HepG2 (cell line): Measurements from ENCODE around the gene SH3D21. TPM values are rescaled to one million over a fixed set of nuclear protein-coding genes. Genes with fewer than 3 reads are reported as not detected.
A peak's percentile ranks its signal among the peaks of the same experiment; 100 is the strongest.

Source experiments
- ATAC-seq: fragments of 200-7000 bp; cut with Tn5 transposase; 3 replicates; pipeline ENCODE4 v1.9.1; 2020; ENCODE audit warnings: mild to moderate bottlenecking, moderate library complexity
- BruUV-seq: library from RNA; stranded (reverse); fragments of 400-500 nt; replicated peaks from 2 replicates; lab custom pipeline; 2021; lab: Mats Ljungman, UMichigan
- CTCF ChIA-PET: fragments of 300-600 bp; formaldehyde crosslinking; extraction: SDS; loops from one replicate; lab custom pipeline; 2021; ENCODE audit warnings: low total read pairs, inconsistent platforms, low intra/inter-chr PET ratio; lab: Yijun Ruan, JAX
- POLR2A ChIA-PET: fragments of 350-600 bp; sonication (Branson Sonifier 250); formaldehyde crosslinking; loops from one replicate; lab custom pipeline; 2020; ENCODE audit warnings: antibody characterized with exemption, inconsistent platforms; lab: Yijun Ruan, JAX
- DNase-seq: peaks from one replicate; pipeline ENCODE4 v3.0.0-alpha.2; 2015; ENCODE audit warnings: low spot score
- FAIRE-seq: peaks from 3 replicates; lab custom pipeline; 2011; peaks lifted over from hg19 to GRCh38; lab: Jason Lieb, UNC
- H2AFZ ChIP-seq: one replicate; pipeline ENCODE4 v1.6.1; 2011; ENCODE audit warnings: low read length, inconsistent platforms
- H3K27ac ChIP-seq: fragments of 300-600 bp; 3 replicates; pipeline ENCODE4 v1.8.0; 2011; ENCODE audit warnings: mixed run types, mild to moderate bottlenecking, mixed read lengths, low read length, inconsistent platforms; ENCODE audit not compliant: insufficient read depth; ENCODE audit errors: extremely low read length
- H3K27me3 ChIP-seq, 2 experiments: fragments of 200-600 bp in 1 of 2; 2 replicates in 1 of 2; 3 replicates in 1 of 2; pipeline versions ENCODE4 v1.6.0 to v1.8.0; 2011; ENCODE audit warnings: low read length in 2 of 2, mild to moderate bottlenecking in 2 of 2, moderate library complexity in 2 of 2, inconsistent platforms in 1 of 2; ENCODE audit not compliant: insufficient read depth in 2 of 2, control insufficient read depth in 1 of 2
- H3K36me3 ChIP-seq, 2 experiments: fragments of 200-600 bp in 1 of 2; replicated peaks in 1 of 2; 2 replicates in 1 of 2; 3 replicates in 1 of 2; pipeline versions ENCODE4 v1.5.1 to v1.8.0; 2011; ENCODE audit warnings: low read length in 2 of 2, inconsistent platforms in 1 of 2; ENCODE audit not compliant: insufficient read depth in 2 of 2, control insufficient read depth in 1 of 2
- H3K4me1 ChIP-seq: 2 replicates; pipeline ENCODE4 v1.5.1; 2012; ENCODE audit warnings: low read length, inconsistent platforms; ENCODE audit not compliant: insufficient read depth
- H3K4me2 ChIP-seq: 2 replicates; pipeline ENCODE4 v1.6.0; 2011; ENCODE audit warnings: low read depth, low read length, inconsistent platforms
- H3K4me3 ChIP-seq, 3 experiments: fragments of 200-600 bp in 1 of 3; sonication (generic), shearing (Covaris generic) in 1 of 3; replicated peaks in 1 of 3; 2 replicates each; pipeline ENCODE4 v1.5.1; 2011 to 2016; ENCODE audit warnings: low read length in 3 of 3, inconsistent platforms in 2 of 3, low read depth in 2 of 3, mild to moderate bottlenecking in 2 of 3, control low read depth in 1 of 3, mixed read lengths in 1 of 3; ENCODE audit not compliant: insufficient read depth in 1 of 3
- H3K79me2 ChIP-seq: one replicate; pipeline ENCODE4 v1.6.1; 2011; ENCODE audit warnings: low read length, inconsistent platforms; ENCODE audit not compliant: insufficient read depth
- H3K9ac ChIP-seq: 2 replicates; pipeline ENCODE4 v1.6.0; 2011; ENCODE audit warnings: mild to moderate bottlenecking, low read depth, low read length, inconsistent platforms; ENCODE audit not compliant: insufficient read depth
- H3K9me3 ChIP-seq: 2 replicates; pipeline ENCODE4 v1.5.1; 2012; ENCODE audit warnings: mild to moderate bottlenecking, low read length
- H4K20me1 ChIP-seq: 2 replicates; pipeline ENCODE4 v1.6.0; 2011; ENCODE audit warnings: inconsistent platforms, mild to moderate bottlenecking, low read length, moderate library complexity; ENCODE audit not compliant: insufficient read depth
- HDAC1 ChIP-seq: sonication (generic); formaldehyde crosslinking; IDR thresholded peaks from 2 replicates; pipeline ENCODE4 v1.5.1; 2020; ENCODE audit warnings: mild to moderate bottlenecking, missing genetic modification reagents
- HNRNPK ChIP-seq: fragments of 200-400 bp; formaldehyde crosslinking; IDR thresholded peaks from 2 replicates; pipeline ENCODE4 v1.6.1; 2018; ENCODE audit warnings: low read length, low read depth, moderate library complexity, mild to moderate bottlenecking; ENCODE audit not compliant: poor library complexity, severe bottlenecking
- KDM5B ChIP-seq: sonication (generic); formaldehyde crosslinking; IDR thresholded peaks from 2 replicates; pipeline ENCODE4 v1.4.0; 2020; ENCODE audit warnings: missing genetic modification reagents, mild to moderate bottlenecking, borderline replicate concordance
- NPAS2 ChIP-seq: sonication (generic); formaldehyde crosslinking; IDR thresholded peaks from 2 replicates; pipeline ENCODE4 v1.8.0; 2022; ENCODE audit warnings: mild to moderate bottlenecking, missing genetic modification reagents, borderline replicate concordance
- PAWR ChIP-seq: sonication (generic); formaldehyde crosslinking; IDR thresholded peaks from 2 replicates; pipeline ENCODE4 v1.4.0; 2020; ENCODE audit warnings: missing genetic modification reagents, mild to moderate bottlenecking, borderline replicate concordance
- POLR2A ChIP-seq, 2 experiments: IDR thresholded peaks; 2 replicates each; pipeline ENCODE4 v1.6.1; 2011; ENCODE audit warnings: low read depth in 2 of 2, low read length in 2 of 2, mild to moderate bottlenecking in 1 of 2, moderate library complexity in 1 of 2; ENCODE audit not compliant: insufficient read depth in 1 of 2
- RARG ChIP-seq: sonication (generic); formaldehyde crosslinking; IDR thresholded peaks from 2 replicates; pipeline ENCODE4 v1.4.0; 2020; ENCODE audit warnings: low read depth, mild to moderate bottlenecking, missing genetic modification reagents
- TARDBP ChIP-seq: sonication (generic); formaldehyde crosslinking; IDR thresholded peaks from 2 replicates; pipeline ENCODE4 v1.8.0; 2022; ENCODE audit warnings: mild to moderate bottlenecking, missing genetic modification reagents
- ZNF354B ChIP-seq: sonication (generic); formaldehyde crosslinking; IDR thresholded peaks from 2 replicates; pipeline ENCODE4 v1.8.0; 2022; ENCODE audit warnings: mild to moderate bottlenecking, missing genetic modification reagents
- ZNF577 ChIP-seq: sonication (generic); formaldehyde crosslinking; IDR thresholded peaks from 2 replicates; pipeline ENCODE4 v1.4.0; 2020; ENCODE audit warnings: mild to moderate bottlenecking, low read depth, missing genetic modification reagents, borderline replicate concordance
- ZNF790 ChIP-seq: sonication (generic); formaldehyde crosslinking; IDR thresholded peaks from 2 replicates; pipeline ENCODE4 v1.8.0; 2022; ENCODE audit warnings: missing genetic modification reagents, mild to moderate bottlenecking, borderline replicate concordance
- ZSCAN22 ChIP-seq: sonication (generic); formaldehyde crosslinking; IDR thresholded peaks from 2 replicates; pipeline ENCODE4 v1.4.0; 2020; ENCODE audit warnings: mild to moderate bottlenecking, missing genetic modification reagents
- WGBS: methylation state at CpG from one replicate; pipeline ENCODE4 v1.1.6; 2017; ENCODE audit warnings: low lambda C conversion rate; 5-methylcytosine and 5-hydroxymethylcytosine counted together
- in situ Hi-C: cut with HindIII; loops from 2 replicates; pipeline ENCODE4 v1.10.0; 2017; ENCODE audit warnings: low pct_unique_long_range_greater_than_20kb; ENCODE audit not compliant: extremely low pct_ligation_motif_present
- intact Hi-C: fragments of 100-400 bp; cut with micrococcal nuclease; formaldehyde crosslinking; loops from one replicate; pipeline ENCODE4 v1.10.0; 2022; ENCODE audit not compliant: unreplicated experiment
- polyA plus RNA-seq, 8 experiments: library from polyadenylated mRNA; depleted of rRNA in 3 of 8; stranded (reverse) in 7 of 8; unstranded in 1 of 8; fragments of >200 nt; fragmentation: Illumina TruSeq in 4 of 8; extraction: Trizol in 4 of 8; gene quantifications; 2 replicates each; pipeline versions ENCODE4 v1.2.1 to v1.2.3, GENCODE V29; 2011 to 2016; ENCODE audit warnings: low read depth in 4 of 8, missing spikeins in 1 of 8, mixed read lengths in 1 of 8; ENCODE audit not compliant: insufficient read depth in 1 of 8
- total RNA-seq, 5 experiments: library from RNA; depleted of rRNA; stranded (reverse); fragments of >200 nt; fragmentation: Illumina TruSeq; extraction: Trizol; gene quantifications; 2 replicates each; pipeline ENCODE4 v1.2.3, GENCODE V29; 2016; ENCODE audit warnings: low read depth in 1 of 5
- TF ChIP-seq, protein P1 (sequence below), 2 experiments: IDR thresholded peaks; 2 replicates each; pipeline ENCODE4 v1.6.1; 2011 to 2012; ENCODE audit warnings: low read length in 2 of 2, borderline replicate concordance in 1 of 2, low read depth in 1 of 2, mild to moderate bottlenecking in 1 of 2, moderate library complexity in 1 of 2
- TF ChIP-seq, protein P2 (sequence below): conservative IDR thresholded peaks from 2 replicates; pipeline ENCODE4 v1.6.1; 2018; ENCODE audit warnings: missing genetic modification reagents
- TF ChIP-seq, protein P3 (sequence below): sonication (generic); formaldehyde crosslinking; conservative IDR thresholded peaks from 2 replicates; pipeline ENCODE4 v1.4.0; 2020; ENCODE audit warnings: missing genetic modification reagents

Gene SH3D21
- total and polyA plus RNA-seq, 2 of the 13 experiments (the other 11 are each of a cell fraction or from before 2014, with no cell fraction given) = 5.1 to 8.6 TPM

DNA sequence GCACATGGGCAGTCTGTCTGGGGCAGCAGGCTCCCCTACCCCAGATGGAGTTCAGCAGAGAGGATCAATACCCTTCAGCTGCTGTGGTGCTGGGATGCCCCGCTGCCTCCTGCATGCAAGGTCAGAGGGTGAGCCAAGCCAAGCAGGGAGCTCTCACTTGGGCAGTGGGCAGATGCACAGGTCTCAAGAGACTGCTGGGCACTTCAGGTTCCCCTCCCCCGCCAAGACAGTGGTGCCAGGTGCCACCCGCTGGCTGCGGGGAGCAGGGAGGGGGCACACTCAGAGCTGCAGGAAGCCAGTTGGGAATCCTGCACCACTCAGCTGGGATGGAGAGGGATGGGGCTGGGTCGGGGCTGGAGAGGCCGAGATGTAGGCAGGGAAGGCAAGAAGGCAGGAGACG, 33.0 kb downstream of the SH3D21 start (continued):
- TF ChIP-seq ZNF790 (CRISPR knock-in tag) = no peak
- no peak for TF ChIP-seq ZNF577
- TF ChIP-seq POLR2A (IDR thresholded peaks at IDR 0.05; ENCODE audit: insufficient read depth in 1 of 2, low read depth in 2 of 2, low read length in 2 of 2) = no peak
- TF ChIP-seq RARG (CRISPR knock-in tag) = no peak
- TF ChIP-seq PAWR (CRISPR knock-in tag) = no peak
- no peak for TF ChIP-seq KDM5B
- no peak for TF ChIP-seq ZNF354B (CRISPR knock-in tag)

DNA sequence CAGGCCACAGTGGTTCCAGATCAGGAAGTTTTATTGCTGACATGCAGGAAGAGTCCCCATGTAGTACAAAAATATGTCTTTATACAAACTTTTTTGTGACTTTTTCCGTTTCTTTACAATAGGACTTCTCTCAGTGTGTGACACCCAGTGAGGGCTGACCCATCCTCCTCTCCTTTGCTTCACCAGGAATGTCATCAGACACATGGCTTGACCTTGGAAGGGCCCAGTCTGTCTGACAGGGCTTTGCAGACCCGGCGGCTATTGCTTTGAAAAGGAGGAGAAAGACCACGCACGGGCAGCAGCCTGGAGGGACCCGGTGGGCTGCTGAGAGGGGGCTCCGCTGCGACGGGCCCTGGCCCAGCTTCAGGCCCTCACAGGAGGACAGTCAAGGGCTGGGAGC, 33.4 kb downstream of the SH3D21 start:
- no peak for ATAC-seq
- Histone ChIP-seq H3K27me3 (peaks cover 0 to 5% of the 10 kb centered on the region in 2 experiments; a peak in 2 of 5 replicates), H3K4me2 (no peak overlapping the region), H4K20me1 (no peaks in the 10 kb centered on the region), H3K9ac (no peak overlapping the region), H3K9me3 (no peaks in the 10 kb centered on the region), H3K79me2 (no peaks in the 10 kb centered on the region), H2AFZ (no peak overlapping the region), H3K36me3 (peaks cover 14 to 31% of the 10 kb centered on the region in 2 experiments; a peak in 4 of 5 replicates), H3K4me1 (peaks cover 26% of the 10 kb centered on the region), H3K27ac (no peak overlapping the region), H3K4me3 (no peak overlapping the region)
- DNase-seq = peak; percentile 33
- intact Hi-C loops = no loop called here
- ChIA-PET CTCF (no interaction called here), POLR2A (interaction anchor here (0.6 kb wide), 1 partner anchor 68 kb away, joined by 4 read pairs; no protein-coding TSS in a partner anchor)
- no TSS peak for BruUV-seq
- peak; percentile 49 for FAIRE-seq
- in situ Hi-C loops = loop anchor here (5.0 kb wide), 1 partner anchor 83 kb away; no protein-coding TSS in a partner anchor
- 75% methylated on average over 7 of the region's 9 CpGs for WGBS
- TF ChIP-seq TARDBP (CRISPR knock-in tag) = no peak
- no peak for TF ChIP-seq HNRNPK
- no peak for TF ChIP-seq HDAC1 (CRISPR knock-in tag)
- TF ChIP-seq, protein P1, sequence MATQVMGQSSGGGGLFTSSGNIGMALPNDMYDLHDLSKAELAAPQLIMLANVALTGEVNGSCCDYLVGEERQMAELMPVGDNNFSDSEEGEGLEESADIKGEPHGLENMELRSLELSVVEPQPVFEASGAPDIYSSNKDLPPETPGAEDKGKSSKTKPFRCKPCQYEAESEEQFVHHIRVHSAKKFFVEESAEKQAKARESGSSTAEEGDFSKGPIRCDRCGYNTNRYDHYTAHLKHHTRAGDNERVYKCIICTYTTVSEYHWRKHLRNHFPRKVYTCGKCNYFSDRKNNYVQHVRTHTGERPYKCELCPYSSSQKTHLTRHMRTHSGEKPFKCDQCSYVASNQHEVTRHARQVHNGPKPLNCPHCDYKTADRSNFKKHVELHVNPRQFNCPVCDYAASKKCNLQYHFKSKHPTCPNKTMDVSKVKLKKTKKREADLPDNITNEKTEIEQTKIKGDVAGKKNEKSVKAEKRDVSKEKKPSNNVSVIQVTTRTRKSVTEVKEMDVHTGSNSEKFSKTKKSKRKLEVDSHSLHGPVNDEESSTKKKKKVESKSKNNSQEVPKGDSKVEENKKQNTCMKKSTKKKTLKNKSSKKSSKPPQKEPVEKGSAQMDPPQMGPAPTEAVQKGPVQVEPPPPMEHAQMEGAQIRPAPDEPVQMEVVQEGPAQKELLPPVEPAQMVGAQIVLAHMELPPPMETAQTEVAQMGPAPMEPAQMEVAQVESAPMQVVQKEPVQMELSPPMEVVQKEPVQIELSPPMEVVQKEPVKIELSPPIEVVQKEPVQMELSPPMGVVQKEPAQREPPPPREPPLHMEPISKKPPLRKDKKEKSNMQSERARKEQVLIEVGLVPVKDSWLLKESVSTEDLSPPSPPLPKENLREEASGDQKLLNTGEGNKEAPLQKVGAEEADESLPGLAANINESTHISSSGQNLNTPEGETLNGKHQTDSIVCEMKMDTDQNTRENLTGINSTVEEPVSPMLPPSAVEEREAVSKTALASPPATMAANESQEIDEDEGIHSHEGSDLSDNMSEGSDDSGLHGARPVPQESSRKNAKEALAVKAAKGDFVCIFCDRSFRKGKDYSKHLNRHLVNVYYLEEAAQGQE (IDR thresholded peaks at IDR 0.05; ENCODE audit: borderline replicate concordance in 1 of 2, low read depth in 1 of 2, low read length in 2 of 2) = no peak
- no peak for TF ChIP-seq NPAS2 (CRISPR knock-in tag)
- TF ChIP-seq, protein P2, sequence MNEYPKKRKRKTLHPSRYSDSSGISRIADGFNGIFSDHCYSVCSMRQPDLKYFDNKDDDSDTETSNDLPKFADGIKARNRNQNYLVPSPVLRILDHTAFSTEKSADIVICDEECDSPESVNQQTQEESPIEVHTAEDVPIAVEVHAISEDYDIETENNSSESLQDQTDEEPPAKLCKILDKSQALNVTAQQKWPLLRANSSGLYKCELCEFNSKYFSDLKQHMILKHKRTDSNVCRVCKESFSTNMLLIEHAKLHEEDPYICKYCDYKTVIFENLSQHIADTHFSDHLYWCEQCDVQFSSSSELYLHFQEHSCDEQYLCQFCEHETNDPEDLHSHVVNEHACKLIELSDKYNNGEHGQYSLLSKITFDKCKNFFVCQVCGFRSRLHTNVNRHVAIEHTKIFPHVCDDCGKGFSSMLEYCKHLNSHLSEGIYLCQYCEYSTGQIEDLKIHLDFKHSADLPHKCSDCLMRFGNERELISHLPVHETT (CRISPR knock-in tag) = no peak
- TF ChIP-seq, protein P3, sequence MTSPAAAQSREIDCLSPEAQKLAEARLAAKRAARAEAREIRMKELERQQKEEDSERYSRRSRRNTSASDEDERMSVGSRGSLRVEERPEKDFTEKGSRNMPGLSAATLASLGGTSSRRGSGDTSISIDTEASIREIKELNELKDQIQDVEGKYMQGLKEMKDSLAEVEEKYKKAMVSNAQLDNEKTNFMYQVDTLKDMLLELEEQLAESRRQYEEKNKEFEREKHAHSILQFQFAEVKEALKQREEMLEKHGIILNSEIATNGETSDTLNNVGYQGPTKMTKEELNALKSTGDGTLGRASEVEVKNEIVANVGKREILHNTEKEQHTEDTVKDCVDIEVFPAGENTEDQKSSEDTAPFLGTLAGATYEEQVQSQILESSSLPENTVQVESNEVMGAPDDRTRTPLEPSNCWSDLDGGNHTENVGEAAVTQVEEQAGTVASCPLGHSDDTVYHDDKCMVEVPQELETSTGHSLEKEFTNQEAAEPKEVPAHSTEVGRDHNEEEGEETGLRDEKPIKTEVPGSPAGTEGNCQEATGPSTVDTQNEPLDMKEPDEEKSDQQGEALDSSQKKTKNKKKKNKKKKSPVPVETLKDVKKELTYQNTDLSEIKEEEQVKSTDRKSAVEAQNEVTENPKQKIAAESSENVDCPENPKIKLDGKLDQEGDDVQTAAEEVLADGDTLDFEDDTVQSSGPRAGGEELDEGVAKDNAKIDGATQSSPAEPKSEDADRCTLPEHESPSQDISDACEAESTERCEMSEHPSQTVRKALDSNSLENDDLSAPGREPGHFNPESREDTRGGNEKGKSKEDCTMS (CRISPR knock-in tag) = no peak
- TF ChIP-seq ZSCAN22 (CRISPR knock-in tag) = no peak
